HG02970 (cell line): ENCODE results near the gene C1orf159.
"Not testable (repeated sequence)": the region's sequence is repeated elsewhere in the genome, so short reads cannot be mapped to it uniquely, and the experiment has no call there.

ENCODE experiments used
- ATAC-seq: cut with Tn5 transposase; IDR thresholded peaks from one replicate; pipeline ENCODE4 v1.9.1; 2021; ENCODE audit warnings: mild to moderate bottlenecking, moderate library complexity, moderate number of reproducible peaks; ENCODE audit not compliant: unreplicated experiment, low FRiP score

The C1orf159 gene

DNA sequence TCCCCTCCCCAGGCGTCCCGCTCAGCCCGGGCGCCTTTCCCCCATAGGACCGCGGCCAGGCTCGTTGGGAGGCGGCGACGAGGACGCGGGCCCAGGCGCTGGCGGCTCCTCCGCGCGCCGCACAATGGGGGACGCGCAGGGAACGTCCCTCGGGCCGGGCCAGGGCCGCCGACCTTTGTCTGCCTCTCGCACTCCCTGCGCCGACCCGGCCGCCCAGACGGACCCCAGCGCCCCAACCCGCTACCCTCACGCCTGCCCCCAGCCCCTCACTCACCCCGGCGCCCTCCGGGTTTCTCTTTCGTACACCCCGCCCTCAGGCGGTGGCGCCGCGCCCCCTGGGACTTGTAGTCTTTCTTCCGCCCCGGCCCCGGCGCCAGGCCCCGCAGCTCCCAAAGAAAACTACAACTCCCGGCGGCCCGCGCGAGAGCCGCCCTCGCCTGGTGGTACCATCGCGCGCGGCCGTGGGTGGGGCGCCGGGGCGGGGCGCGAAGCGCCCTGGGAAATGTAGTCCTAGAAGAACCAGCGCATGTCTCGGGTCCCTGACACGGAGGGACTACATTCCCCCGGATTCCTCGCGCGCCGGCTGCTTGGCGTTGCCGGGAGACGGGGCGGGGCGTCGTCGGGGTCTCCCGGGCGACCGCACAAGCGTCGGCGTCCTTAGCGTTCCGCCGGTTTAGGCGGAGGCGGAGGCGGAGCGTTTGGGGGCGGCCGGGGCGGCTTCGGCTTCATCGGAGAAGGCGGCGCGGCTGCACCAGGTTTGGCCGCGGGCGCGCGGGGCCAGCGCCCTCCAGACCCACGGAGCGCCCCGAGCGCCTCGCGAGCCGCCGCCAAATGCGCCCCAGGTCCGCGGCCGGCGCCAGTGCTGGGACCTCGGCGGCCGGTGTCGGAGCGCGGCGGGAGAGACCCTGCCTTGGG lies at the start of gene C1orf159:
TSS of gene C1orf159 (minus strand) at position 304 of the 915 bp plus-strand sequence. CDS start 24,546 bp downstream, outside the sequence.
- ATAC-seq = peak; percentile 95

DNA sequence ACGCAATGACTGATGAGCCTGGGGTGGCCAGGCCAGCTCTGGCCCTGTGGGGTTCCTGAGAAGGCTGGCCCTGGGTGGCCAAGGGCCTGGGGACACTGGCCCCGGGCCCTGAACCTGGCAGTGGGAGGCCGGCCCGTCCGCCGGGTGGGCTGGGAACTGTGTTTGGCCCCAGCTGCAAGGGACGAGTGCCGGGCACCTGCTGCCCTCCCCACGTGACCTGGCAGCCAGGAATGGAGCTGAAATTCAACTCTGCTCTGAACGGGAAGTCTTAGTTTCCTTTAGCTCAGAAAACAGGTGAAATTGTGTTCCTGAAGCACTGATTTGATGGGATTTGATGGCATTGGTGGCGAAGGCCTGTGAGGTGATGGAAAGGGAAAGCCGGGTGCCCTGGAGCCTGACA lies 49.6 kb upstream of the C1orf159 start:
- no peak for ATAC-seq

DNA sequence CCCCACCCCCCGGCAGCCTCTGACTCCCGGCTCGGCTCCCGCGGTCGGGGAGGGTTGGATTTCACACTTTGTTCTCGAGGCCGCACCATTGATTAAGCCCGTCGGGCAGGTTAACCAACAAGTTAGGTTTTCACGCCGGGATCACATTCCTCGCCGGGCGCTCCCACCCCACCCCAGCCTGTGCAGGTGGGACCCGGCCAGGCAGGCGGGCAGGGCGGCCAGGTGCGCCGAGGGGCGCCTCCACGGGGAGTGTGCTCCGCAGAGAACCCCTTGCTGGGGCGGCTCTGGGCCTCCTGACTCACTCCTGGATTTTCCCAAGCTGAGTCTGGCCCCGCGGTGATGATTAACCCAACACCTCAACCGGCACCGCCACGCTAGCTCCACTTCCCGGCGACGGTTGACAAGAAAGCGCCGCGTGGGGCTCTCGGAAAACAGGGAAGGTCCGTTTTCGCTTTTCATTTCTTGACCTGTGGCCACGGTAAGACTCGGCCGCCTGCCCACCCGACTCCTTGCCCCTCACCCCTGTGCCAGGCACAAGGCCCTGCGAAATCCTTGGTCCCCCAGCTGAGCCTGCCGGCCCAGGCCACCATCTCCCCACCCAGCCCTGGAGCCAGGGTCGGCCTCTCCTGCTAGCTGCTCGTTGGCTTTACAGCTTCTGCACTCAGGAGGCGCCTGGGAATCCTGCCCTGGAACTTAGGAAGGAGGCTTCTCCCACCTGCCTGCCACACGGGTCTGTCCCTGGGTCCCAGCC lies 49.0 kb upstream of the C1orf159 start:
- ATAC-seq = no peak

DNA sequence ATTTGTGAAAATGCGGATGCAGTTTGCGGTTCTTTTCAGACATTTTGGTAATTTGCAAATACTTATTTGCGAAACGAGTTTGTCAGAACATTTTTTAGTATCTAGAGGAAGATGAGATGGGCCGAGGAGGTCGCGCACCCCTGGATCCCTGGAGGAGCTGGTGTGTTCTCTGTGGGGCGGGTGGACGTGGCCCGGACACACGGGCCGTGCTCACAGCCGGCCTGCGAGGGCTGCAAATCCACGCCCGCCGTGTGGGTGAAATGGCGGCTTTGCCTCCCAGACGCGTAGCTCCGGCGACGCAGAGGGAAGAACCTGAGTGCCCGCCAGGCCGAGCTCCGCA lies 48.4 kb upstream of the C1orf159 start:
- ATAC-seq = no peak

DNA sequence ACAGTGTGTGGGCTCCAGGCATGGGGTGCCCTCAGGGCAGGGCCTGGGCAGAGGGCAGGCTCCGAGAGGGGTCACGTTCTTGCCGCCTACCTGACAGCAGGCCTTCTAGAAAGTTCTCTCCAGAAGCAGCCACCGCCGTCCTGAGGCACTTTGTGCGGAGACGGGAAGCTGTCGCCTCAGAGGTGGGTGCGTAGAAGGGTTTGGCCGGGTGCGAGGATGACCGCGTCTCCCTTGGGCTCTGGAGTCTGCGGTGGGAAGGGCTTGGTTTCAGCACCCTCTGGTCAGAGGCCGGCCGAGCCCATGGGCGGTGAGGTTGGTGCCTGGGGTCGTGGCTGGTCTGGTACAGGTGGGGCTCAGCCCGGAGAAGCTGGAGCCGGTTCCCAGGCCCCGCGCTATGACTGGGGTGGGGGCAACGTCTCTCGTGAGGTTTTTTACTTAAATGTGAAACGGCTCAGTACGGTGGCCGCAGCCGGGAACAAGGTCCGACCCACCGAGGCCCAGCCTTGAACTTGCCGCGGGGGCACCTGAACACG lies 47.7 kb upstream of the C1orf159 start:
- no peak for ATAC-seq

DNA sequence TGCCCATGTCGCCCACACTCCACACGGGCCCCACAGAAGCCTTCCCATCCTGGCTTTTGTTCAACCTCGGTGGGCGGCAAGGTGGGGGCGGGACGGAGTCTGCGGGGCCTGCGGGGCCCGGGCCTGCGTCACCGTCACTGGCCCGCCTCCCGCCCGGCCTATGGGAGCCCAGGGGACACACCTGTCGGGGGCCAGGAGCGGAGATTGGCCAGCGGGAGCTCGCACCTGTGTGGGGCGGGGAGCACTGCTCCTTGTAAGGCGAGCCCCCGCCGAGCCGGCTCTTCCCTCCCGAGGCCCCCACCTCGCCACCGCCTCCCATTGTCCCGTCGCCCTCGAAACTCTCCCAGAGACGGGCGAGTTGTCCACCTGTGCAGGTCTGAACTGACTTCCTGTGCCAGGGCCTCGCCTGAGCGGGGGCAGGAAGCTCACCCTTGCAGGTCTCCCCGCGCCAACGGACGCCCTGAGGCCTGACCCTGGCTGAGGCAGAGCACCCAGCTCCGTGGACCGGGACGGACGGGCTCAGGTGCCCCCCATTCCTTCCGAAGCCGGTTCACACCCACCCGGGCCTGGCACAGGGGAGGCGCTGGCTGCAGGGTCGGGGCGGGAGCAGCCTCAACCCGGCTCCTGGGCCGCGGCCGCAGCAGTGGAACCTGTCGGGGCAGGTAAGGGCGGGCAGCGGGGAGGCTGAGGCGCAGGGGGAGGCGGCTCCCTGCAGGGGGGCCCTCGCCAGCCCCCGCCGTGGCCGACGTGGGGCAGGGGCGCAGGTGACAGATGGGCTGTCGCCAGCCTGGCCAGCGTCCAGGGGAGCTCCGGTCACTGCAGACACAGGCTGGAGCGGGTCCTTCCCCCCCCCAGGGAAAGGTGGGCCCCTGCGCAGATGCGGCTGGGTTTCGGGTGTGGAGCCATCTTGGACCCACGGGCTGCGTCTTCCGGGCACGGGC lies 47.0 kb upstream of the C1orf159 start:
- no peak for ATAC-seq

DNA sequence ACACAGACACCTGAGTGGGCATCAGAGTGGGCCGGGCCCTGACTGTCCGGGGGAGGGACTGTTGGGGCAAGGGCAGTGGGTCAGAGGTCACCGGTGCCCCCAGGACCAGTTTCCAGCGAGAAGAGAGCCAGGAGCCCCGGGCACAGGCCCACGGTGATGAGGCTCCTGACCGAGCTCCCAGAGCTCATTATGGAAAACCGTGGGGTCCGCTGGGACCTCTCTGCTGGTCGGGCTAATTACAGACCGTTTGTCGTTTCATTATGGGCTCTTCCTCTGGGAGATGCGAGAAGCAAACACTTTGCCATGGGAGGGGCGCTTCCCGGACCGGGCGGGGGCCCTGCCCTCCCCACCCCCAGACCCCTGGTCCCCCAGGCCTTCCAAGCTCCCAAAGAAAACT lies 45.8 kb upstream of the C1orf159 start:
- ATAC-seq = no peak

DNA sequence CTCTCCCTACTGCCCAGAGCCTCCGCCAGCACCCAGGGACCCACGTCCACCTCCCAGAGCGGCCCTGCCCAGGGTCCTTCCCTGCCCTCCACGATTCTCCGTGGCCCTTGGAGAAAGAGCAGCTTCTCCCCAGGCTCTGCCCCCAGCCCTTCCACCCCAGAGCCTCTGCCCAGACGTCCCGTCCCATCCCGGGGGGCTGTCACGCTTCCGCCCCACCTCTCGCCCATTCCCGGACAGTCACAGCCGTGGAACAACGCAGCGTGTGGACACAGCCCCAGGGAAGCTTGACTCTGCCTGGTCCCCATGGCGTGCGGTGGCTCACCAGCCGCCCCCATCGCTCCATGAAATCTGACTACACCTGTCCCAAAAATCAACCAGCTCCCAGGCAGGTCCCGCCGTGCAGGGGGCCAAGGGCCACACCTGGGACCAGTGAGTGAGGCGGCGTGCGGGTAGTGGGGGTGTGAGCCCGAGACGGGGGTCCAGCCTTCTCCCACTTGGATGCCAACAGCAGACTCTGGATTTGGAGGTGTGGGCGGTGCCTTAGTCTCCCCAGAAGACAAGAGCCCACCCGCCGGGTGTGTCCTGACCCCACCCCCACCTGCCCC lies 45.3 kb upstream of the C1orf159 start:
- no peak for ATAC-seq

DNA sequence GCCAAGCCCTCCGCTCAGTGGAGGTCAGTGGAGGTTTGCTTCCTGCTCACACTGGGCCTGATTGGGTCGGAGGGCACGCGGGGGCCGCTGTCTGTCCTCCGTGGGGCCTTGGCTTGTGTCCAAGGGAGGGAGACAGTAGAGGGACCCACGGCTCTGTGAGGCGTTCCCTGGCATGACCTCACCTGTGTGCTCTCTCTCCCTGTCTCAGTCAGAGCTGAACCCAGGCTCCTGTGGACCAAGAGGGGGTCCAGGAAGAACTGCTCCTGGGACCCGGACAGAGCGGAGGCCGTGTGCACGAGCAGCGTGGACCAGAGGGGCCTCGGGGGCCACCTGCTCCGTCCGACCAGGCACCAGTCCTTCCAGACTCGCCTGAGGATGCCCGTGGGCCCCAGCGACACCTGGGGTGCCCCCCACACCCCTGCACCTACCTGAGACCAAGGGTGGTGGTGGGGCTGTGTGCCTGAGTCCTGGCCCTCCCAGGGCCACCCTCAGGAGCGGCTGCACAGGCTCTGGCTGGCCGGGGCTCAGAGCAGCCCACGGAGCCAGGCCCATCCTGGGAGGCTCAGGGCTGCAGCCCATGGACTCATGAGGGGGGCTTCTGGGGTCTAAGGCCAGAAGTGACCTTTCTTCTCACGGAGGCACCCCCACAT lies 44.5 kb upstream of the C1orf159 start:
- ATAC-seq = no peak

DNA sequence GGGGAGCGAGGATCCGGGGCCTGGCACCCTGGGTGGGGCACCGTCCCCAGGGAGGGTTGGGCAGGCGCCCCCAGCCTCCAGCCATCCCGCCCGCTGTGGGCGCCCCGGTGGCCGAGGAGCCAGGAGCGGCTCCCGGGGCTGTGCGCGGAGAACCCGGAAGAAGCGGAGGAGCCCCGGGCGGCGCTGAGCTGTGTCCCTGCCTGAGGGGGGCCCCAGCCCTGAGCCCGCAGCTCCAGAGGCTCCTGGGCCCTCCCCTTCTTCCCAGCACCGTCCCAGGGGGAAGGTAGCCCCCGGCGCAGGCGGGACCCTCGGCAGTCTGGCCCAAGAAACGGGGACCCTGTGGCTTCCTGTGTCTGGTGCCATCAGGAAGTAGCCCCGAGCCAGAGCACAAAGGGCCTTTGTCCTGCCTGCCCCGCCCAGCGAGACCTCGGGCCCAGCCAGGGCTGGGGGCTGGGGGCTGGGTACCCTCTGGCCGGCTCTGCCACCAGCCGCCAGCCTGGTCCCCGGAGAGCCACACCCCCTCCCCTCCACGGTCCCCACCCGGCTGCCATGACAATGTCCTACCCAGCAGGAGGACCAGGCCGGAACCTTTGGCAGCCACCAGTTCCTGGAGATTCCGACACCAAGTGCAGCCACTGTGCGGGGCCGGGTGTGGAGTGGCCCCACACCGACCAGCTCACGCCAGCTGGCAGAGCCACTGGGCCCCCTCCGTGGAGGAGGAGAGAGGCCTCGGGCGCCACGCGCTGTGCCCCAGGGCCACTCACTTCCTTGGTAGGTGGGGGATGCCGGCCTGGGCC lies 42.2 kb upstream of the C1orf159 start:
- ATAC-seq = no peak

DNA sequence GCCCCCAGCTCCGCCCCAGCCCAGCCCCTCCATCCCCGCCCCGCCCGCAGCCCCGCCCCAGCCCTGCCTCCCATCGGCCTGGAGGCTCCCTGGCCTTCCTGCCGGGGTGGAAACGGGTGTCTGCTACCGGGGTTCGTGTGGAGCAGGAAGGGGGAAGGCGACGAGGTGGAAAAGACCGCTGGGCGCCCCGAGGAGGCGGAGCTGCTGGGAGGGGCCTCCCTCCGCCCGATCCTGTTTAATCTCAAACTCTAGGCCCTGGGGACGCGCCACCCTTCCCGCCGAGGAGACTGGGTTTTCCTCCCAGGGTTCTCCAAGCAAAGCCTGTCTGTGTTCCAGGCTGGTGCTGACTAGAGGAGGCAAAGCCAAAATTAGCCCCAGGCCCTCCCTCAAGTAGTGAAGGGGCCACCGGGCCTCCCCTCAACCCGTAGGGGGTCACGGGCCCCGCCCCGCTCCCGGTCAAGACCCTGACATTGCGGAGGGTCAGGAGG lies 41.6 kb upstream of the C1orf159 start:
- no peak for ATAC-seq

DNA sequence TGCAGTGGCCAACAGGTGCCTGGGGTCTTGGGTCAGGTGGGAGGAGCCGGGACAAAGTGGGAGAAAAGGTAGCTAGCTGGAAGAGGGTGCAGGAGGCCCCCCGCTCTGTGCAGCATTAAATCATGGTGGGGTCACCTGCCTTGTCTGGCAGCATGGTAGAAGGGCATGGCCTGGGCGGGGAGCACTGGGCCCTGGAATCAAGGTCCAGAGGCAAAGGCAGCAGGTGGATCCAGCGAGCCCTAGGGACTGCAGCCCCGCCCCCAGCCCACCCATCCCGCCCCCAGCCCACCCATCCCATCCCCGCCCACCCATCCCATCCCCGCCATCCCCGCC lies 41.1 kb upstream of the C1orf159 start:
- ATAC-seq = no peak

DNA sequence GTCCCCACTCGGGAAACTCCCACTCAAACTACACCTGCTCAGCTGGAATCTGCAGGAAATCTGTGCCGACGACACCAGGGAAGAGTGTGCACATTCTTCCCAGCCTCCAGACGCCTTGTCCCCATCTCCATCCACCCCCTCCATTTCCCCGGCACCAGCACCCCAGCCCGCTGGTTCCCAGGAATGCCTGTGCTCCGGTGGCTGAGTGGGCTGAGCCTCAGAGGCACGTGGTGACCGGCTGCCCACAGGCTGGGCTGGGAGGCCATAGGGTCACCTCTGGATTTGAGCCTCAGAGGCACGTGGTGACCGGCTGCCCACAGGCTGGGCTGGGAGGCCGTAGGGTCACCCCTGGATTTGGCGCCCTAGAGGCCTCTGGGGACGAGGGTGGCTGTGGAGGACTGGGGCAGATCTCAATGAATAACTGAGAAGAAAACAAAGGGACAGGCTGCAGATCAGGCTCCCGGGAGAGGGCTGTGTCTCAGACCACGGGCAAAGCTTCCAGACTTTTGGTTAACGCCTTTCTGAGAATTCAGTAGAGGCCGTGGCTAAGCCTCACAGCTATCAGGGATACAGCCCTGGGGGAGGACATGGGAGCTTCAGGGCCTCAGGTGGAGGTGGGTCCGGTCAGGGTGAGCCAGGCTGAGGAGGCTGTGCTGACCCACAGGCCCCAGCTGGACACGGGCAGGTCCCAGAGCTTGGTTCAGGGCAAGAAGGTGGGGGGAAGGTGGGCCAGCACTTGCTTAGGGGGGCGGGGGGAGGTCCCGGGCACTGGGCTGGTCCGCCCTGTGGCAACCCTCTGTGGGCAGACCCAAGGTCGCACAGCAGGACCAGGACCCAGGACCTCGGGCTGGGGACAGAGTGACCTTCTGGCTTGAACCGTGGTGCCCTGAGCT lies 40.5 kb upstream of the C1orf159 start:
- no peak for ATAC-seq

DNA sequence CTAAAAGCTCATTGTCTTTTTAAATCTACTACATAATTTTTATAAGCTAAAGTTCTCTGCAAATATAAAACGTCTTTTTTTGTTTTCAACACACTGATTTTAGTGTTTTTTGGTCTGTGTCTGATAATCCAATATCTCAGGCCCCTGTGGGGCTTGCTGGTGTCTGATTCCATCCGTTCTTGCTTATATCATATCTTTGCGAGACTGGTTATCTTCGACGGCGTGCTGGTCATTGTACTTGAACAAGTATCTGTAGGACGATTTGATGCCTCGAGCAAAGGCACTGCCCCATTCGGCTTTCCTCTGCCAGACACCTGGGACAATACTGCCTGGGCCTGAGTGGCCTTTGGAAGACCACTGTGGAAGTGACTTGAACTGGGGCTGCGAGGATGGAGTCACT lies 39.4 kb upstream of the C1orf159 start:
- no peak for ATAC-seq

DNA sequence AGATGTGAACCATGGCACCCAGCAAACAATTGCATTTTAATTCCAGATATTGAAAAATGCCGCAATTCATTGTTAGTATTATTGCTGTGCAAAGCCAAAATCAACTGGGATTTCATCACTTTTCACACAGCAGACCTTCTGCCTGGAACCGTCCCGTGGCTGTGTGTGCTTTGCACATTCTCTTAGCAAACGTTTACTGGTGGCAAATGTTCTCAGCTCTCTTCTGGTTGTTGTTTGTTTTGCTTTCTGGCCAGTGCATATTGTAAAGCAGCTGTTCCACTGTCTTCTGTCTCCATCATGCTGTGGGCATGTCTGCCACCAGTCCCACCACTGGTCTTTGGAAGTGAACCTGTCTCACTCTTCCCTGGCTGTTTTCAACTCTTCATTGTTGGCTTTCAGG lies 38.0 kb upstream of the C1orf159 start:
- no peak for ATAC-seq

DNA sequence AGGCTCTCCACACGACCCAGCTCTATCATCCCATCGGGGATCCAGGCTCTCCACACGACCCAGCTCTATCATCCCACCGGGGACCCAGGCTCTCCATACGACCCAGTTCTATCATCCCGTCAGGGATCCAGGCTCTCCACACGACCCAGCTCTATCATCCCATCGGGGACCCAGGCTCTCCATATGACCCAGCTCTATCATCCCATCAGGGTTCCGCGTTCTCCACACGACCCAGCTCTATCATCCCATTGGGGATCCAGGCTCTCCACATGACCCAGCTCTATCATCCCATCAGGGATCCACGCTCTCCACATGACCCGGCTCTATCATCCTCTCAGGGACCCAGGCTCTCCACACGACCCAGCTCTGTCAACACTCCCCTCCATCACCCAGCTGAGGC lies 37.3 kb upstream of the C1orf159 start:
- ATAC-seq = not testable (repeated sequence)

DNA sequence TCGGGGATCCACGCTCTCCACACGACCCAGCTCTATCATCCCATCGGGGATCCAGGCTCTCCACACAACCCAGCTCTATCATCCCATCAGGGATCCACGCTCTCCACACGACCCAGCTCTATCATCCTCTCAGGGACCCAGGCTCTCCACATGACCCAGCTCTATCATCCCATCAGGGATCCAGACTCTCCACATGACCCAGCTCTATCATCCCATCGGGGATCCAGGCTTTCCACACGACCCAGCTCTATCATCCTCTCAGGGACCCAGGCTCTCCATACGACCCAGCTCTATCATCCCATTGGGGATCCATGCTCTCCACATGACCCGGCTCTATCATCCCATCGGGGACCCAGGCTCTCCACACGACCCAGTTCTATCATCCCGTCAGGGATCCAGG lies 36.5 kb upstream of the C1orf159 start:
- not testable (repeated sequence) for ATAC-seq

DNA sequence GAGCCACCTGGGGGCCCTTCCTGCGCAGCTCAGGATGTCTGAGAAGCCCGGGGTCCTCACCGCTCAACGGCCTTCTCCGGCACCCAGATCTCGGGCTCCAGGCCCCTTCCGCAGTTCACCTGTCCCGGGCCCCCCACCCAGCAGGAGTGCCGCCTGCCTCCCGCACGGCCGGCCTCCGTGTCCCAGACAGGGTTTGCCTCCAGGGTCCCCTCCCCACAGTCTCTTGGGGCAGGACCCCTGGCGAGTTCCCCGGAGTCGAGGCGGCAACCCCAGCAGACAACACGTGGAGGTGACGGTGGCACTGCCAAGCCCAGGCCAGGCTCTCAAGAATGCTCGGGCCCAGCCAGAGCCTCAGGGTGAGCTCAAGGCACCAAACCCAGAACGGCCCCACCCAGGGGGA lies 35.4 kb upstream of the C1orf159 start:
- no peak for ATAC-seq
